NT2/D1 (cell line): ENCODE data around the gene CYYR1.
A peak's percentile ranks its signal among the peaks of the same experiment; 100 is the strongest.

Experiments used
- DNase-seq: peaks from one replicate; pipeline ENCODE4 v3.0.0-alpha.2; 2011; ENCODE audit warnings: low read depth, low spot score
- H3K27me3 ChIP-seq: 2 replicates; pipeline ENCODE4 v1.6.0; 2011; ENCODE audit warnings: mild to moderate bottlenecking; ENCODE audit not compliant: insufficient read length, insufficient read depth
- H3K36me3 ChIP-seq: 2 replicates; pipeline ENCODE4 v1.6.1; 2011; ENCODE audit warnings: mild to moderate bottlenecking, low read length, mixed read lengths; ENCODE audit not compliant: insufficient read depth, insufficient read length
- H3K4me1 ChIP-seq: 2 replicates; pipeline ENCODE4 v1.5.1; 2011; ENCODE audit not compliant: insufficient read depth, insufficient read length
- H3K4me3 ChIP-seq: 2 replicates; pipeline ENCODE4 v1.5.1; 2011; ENCODE audit warnings: low read depth; ENCODE audit not compliant: insufficient read length
- H3K9ac ChIP-seq: 2 replicates; pipeline ENCODE4 v1.6.0; 2011; ENCODE audit warnings: low read depth; ENCODE audit not compliant: insufficient read length
- H3K9me3 ChIP-seq: 2 replicates; pipeline ENCODE4 v1.5.1; 2011; ENCODE audit warnings: mild to moderate bottlenecking, low read length; ENCODE audit not compliant: insufficient read depth
- SUZ12 ChIP-seq: IDR thresholded peaks from 2 replicates; pipeline ENCODE4 v1.6.1; 2011; ENCODE audit not compliant: insufficient read length, insufficient read depth; ENCODE audit errors: extremely low read depth
- YY1 ChIP-seq: IDR thresholded peaks from 2 replicates; pipeline ENCODE4 v1.6.1; 2011; ENCODE audit not compliant: insufficient read length, insufficient read depth
- ZNF274 ChIP-seq: IDR thresholded peaks from 2 replicates; pipeline ENCODE4 v1.6.1; 2011; ENCODE audit warnings: mild to moderate bottlenecking, low read depth, low read length

CYYR1 gene

DNA sequence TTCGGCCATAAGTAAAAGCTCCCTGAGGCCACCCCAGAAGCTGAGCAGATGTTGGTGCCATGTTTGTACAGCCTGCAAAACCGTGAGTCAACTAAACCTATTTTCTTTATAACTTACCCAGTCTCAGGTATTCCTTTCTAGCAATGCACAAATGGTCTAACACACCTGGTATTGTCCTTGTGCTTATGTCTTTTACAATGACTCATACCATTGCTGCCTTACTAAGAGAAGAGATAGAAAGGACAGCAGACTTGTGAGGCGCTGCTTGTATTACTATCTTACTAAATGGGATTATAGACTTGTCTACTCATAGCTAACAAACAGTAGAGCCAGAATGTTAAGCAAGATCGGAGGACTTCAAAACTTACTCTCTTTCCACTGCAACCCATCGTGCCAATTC lies 18.5 kb upstream of the CYYR1 start:
- Histone ChIP-seq H3K27me3 (no peaks in the 10 kb centered on the region), H3K4me1 (no peaks in the 10 kb centered on the region), H3K9ac (no peak overlapping the region), H3K36me3 (no peaks in the 10 kb centered on the region), H3K4me3 (no peak overlapping the region), H3K9me3 (no peaks in the 10 kb centered on the region)
- TF ChIP-seq ZNF274 (no peak), SUZ12 (no peak), YY1 (no peak)
- DNase-seq = no peak

GRCh38 chr21:26588446-26588845 lies 15.4 kb upstream of the CYYR1 start:
- Histone ChIP-seq H3K9me3 (no peaks in the 10 kb centered on the region), H3K36me3 (no peaks in the 10 kb centered on the region), H3K4me1 (no peaks in the 10 kb centered on the region), H3K27me3 (no peaks in the 10 kb centered on the region), H3K9ac (no peak overlapping the region), H3K4me3 (no peak overlapping the region)
- DNase-seq = no peak
- TF ChIP-seq ZNF274 (no peak), SUZ12 (no peak), YY1 (no peak)

DNA sequence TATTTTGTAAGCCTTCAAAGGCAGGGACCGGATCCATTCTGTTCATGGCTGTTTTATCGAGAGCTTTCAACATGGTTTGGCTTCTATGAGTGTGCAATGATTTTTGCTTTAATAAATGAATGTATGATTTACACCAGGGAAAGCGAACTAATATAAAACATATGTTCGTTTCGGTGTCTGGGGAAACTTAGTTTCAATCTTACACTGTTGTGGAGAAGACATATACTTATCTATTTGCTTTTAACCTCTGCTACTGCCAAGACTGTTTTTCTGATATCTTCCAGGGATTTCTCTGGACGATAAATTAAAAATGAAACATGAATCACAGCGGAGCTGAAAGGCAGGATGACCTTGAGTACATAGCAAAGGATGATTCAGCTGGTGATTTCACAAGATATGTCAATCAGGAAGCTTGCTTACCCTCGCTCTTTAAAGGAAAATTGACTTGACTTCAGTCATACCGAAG lies 14.7 kb upstream of the CYYR1 start:
- DNase-seq = no peak
- H3K9ac ChIP-seq = no peak overlapping the region
- H3K4me1 ChIP-seq = no peaks in the 10 kb centered on the region
- H3K36me3 ChIP-seq = no peaks in the 10 kb centered on the region
- no peaks in the 10 kb centered on the region for H3K27me3 ChIP-seq
- no peak overlapping the region for H3K4me3 ChIP-seq
- H3K9me3 ChIP-seq = no peaks in the 10 kb centered on the region
- TF ChIP-seq YY1 = no peak
- no peak for TF ChIP-seq SUZ12
- no peak for TF ChIP-seq ZNF274

DNA sequence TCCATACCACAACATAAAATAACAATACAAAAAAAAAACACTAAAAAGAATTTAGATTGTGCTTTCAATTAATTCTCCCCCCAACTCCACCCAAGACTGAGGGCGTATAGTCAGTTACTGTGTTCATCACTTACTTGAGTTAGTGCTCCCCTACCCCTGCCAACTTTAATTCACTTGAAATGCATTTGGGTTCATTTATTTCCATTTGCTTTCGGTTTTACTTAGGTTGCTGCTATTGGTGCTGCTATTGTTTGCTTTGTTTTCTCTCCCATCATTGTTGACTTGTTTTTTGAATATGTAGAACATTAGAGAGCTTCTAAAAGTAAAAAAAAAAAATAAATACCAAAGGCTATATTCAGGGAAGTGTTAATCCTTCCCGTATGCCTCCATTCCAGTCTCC lies 10.7 kb upstream of the CYYR1 start:
- no peak for DNase-seq
- no peaks in the 10 kb centered on the region for H3K36me3 ChIP-seq
- TF ChIP-seq YY1 = no peak
- TF ChIP-seq ZNF274 = no peak
- no peak for TF ChIP-seq SUZ12
- no peak overlapping the region for H3K9ac ChIP-seq
- no peak overlapping the region for H3K4me3 ChIP-seq
- no peaks in the 10 kb centered on the region for H3K27me3 ChIP-seq
- H3K4me1 ChIP-seq = no peaks in the 10 kb centered on the region
- peaks cover 14% of the 10 kb centered on the region; the same call in 1 of the 2 replicates for H3K9me3 ChIP-seq

GRCh38 chr21:26581818-26582217 lies 8.7 kb upstream of the CYYR1 start:
- Histone ChIP-seq H3K9me3 (peaks cover 14% of the 10 kb centered on the region; the same call in 1 of the 2 replicates), H3K9ac (no peak overlapping the region), H3K4me3 (no peak overlapping the region), H3K27me3 (no peaks in the 10 kb centered on the region), H3K36me3 (no peaks in the 10 kb centered on the region), H3K4me1 (no peaks in the 10 kb centered on the region)
- no peak for DNase-seq
- TF ChIP-seq SUZ12 (no peak), ZNF274 (no peak)

DNA sequence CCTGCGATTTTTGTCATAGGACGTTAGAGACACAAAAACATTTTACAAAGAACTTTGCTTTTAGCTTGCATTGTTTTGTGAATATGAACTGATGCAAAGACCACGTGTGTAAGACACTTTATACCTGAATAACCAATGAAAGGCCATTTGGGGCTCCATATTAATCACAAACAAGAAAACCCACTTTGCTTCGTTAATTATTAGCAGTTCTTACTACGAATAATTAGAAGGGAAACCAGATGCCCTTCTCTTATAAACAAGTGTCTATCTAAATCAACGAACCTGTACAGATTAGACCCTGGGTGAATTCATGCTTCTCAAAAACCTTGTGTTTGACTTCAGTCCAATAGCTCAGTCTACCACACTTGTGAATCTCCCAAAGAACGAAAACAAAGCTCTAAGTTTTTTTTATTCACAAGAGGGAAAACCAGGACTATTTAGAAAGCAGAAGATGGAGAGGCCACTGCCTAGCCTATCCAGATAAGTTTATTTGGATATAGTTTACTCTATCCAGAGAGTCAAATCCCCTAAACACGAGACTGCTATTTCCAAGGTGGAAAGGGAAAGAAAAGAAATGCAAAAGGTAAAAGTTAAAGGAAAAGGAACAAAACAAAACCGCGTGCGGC lies 897 bp downstream of the CYYR1 start:
- peaks cover 5% of the 10 kb centered on the region for H3K27me3 ChIP-seq
- no peaks in the 10 kb centered on the region for H3K36me3 ChIP-seq
- H3K9me3 ChIP-seq = peaks cover 6% of the 10 kb centered on the region; the same call in 1 of the 2 replicates
- TF ChIP-seq ZNF274 = no peak
- TF ChIP-seq YY1 = no peak
- peak; percentile 7 for TF ChIP-seq SUZ12
- DNase-seq = no peak
- H3K9ac ChIP-seq = peak overlapping the region; percentile 94
- no peaks in the 10 kb centered on the region for H3K4me1 ChIP-seq
- H3K4me3 ChIP-seq = peak overlapping the region; percentile 86

DNA sequence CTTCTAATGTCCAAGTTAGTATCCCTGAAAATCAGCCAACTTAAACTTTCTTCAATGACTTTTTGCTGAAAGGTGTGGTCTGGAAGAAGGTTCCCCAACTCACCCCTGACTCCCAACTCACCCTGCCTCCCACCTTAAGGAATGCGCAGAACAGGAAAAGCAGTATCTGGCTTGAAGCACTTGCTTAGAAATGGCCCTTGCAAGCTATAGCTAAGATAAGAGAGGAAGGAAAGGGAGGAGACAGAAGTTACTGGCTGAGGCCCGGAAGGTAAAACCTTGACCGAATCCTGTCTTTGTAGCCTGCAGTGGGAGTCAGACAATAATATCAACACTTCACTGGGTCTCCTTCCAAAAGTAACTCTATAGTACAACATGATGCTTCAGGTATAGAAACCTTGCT lies 2.9 kb downstream of the CYYR1 start:
- Histone ChIP-seq H3K4me1 (no peaks in the 10 kb centered on the region), H3K9me3 (peaks cover 6% of the 10 kb centered on the region; the same call in 1 of the 2 replicates), H3K9ac (no peak overlapping the region), H3K36me3 (peaks cover 7% of the 10 kb centered on the region), H3K4me3 (no peak overlapping the region), H3K27me3 (peaks cover 5% of the 10 kb centered on the region)
- no peak for TF ChIP-seq ZNF274
- no peak for TF ChIP-seq SUZ12
- no peak for TF ChIP-seq YY1
- DNase-seq = no peak

- DNase-seq = no peak
- Histone ChIP-seq H3K9me3 (peaks cover 6% of the 10 kb centered on the region; the same call in 1 of the 2 replicates), H3K4me3 (no peak overlapping the region), H3K4me1 (no peaks in the 10 kb centered on the region), H3K27me3 (no peaks in the 10 kb centered on the region), H3K9ac (no peak overlapping the region), H3K36me3 (peaks cover 16% of the 10 kb centered on the region)
- TF ChIP-seq SUZ12 (no peak), YY1 (no peak), ZNF274 (no peak)
Observed at GRCh38 chr21:26565546-26565945, 7.5 kb downstream of the CYYR1 start.
